T47D (cell line): ENCODE measurements around the gene HDGFL2.

Experiments used
- DNase-seq, 2 experiments: peaks; one replicate each; pipeline versions ENCODE4 v3.0.0 to v3.0.0-alpha.2; 2011 to 2012; ENCODE audit warnings: low read depth in 1 of 2, low spot score in 1 of 2
- JUND ChIP-seq: IDR thresholded peaks from 2 replicates; pipeline ENCODE4 v1.6.1; 2012; ENCODE audit warnings: low read depth
- in situ Hi-C: cut with HindIII; loops from 2 replicates; pipeline ENCODE4 v1.10.0; 2016; ENCODE audit warnings: low sequenced_read_pairs, low pct_unique_long_range_greater_than_20kb

Gene HDGFL2

GRCh38 chr19:4472174-4472974 is at the start of gene HDGFL2:
Gene HDGFL2 (plus strand): TSS chr19:4472297. CDS start chr19:4472351, 54 bp downstream.
- in situ Hi-C loops, result no loop called here
- no peak for TF ChIP-seq JUND
- no peak for DNase-seq

- no peak for DNase-seq
- TF ChIP-seq JUND, result no peak
- in situ Hi-C loops, result no loop called here
Observed at GRCh38 chr19:4423416-4424126, 48.5 kb upstream of the HDGFL2 start.

GRCh38 chr19:4425537-4425936 is 46.6 kb upstream of the HDGFL2 start:
- DNase-seq, result no peak
- in situ Hi-C loops, result no loop called here
- TF ChIP-seq JUND, result no peak

GRCh38 chr19:4428326-4428975 is 43.6 kb upstream of the HDGFL2 start:
- TF ChIP-seq JUND, result no peak
- in situ Hi-C loops, result no loop called here
- no peak for DNase-seq

- in situ Hi-C loops, result no loop called here
- no peak for DNase-seq
- no peak for TF ChIP-seq JUND
Observed at GRCh38 chr19:4429256-4429655, 42.8 kb upstream of the HDGFL2 start.

GRCh38 chr19:4429771-4430171 is 42.3 kb upstream of the HDGFL2 start:
- DNase-seq, result no peak
- TF ChIP-seq JUND, result no peak
- in situ Hi-C loops, result no loop called here

- TF ChIP-seq JUND, result no peak
- in situ Hi-C loops, result no loop called here
- no peak for DNase-seq
Observed at GRCh38 chr19:4430760-4431159, 41.3 kb upstream of the HDGFL2 start.

GRCh38 chr19:4431296-4431695 is 40.8 kb upstream of the HDGFL2 start:
- TF ChIP-seq JUND, result no peak
- in situ Hi-C loops, result no loop called here

GRCh38 chr19:4431808-4432674 is 40.1 kb upstream of the HDGFL2 start:
- no peak for DNase-seq
- no peak for TF ChIP-seq JUND
- in situ Hi-C loops, result no loop called here

More at GRCh38 chr19:4431296-4431695, 40.8 kb upstream of the HDGFL2 start:
- no peak for DNase-seq

- DNase-seq, result no peak
- TF ChIP-seq JUND, result no peak
- in situ Hi-C loops, result no loop called here
Observed at GRCh38 chr19:4432918-4433506, 39.1 kb upstream of the HDGFL2 start.

GRCh38 chr19:4434391-4434790 is 37.7 kb upstream of the HDGFL2 start:
- no peak for TF ChIP-seq JUND
- in situ Hi-C loops, result no loop called here
- no peak for DNase-seq

GRCh38 chr19:4436231-4436630 is 35.9 kb upstream of the HDGFL2 start:
- no peak for TF ChIP-seq JUND
- in situ Hi-C loops, result no loop called here
- no peak for DNase-seq
